HEK293T (cell line): ENCODE measurements around the gene HOOK1.
"Not testable (repeated sequence)": the region's sequence is repeated elsewhere in the genome, so short reads cannot be mapped to it uniquely, and the experiment has no call there.

Experiments used
- CTCF ChIA-PET: fragments of 350-600 bp; formaldehyde crosslinking; extraction: SDS; loops from one replicate; lab custom pipeline; 2021; ENCODE audit warnings: antibody characterized with exemption, inconsistent platforms; lab: Yijun Ruan, JAX
- POLR2A ChIA-PET: fragments of 350-600 bp; formaldehyde crosslinking; extraction: SDS; loops from one replicate; lab custom pipeline; 2020; ENCODE audit warnings: antibody characterized with exemption, inconsistent platforms; lab: Yijun Ruan, JAX
- DNase-seq: peaks from one replicate; pipeline ENCODE4 v3.0.0; 2012; ENCODE audit warnings: mixed read lengths; ENCODE audit errors: extremely low spot score
- ARNT ChIP-seq: fragments of 450-650 bp; IDR thresholded peaks from 2 replicates; pipeline ENCODE4 v1.6.1; 2017; ENCODE audit warnings: mild to moderate bottlenecking
- BHLHE40 ChIP-seq: fragments of 450-650 bp; IDR thresholded peaks from 2 replicates; pipeline ENCODE4 v1.6.1; 2016; ENCODE audit warnings: mild to moderate bottlenecking, moderate library complexity, borderline replicate concordance
- CTBP1 ChIP-seq: fragments of 450-650 bp; IDR thresholded peaks from 2 replicates; pipeline ENCODE4 v1.6.1; 2016; ENCODE audit warnings: borderline replicate concordance
- ELF4 ChIP-seq: fragments of 450-650 bp; IDR thresholded peaks from 2 replicates; pipeline ENCODE4 v1.6.1; 2017; ENCODE audit warnings: antibody characterized with exemption
- FOXA1 ChIP-seq: fragments of 450-650 bp; IDR thresholded peaks from 2 replicates; pipeline ENCODE4 v1.6.1; 2016; ENCODE audit warnings: mild to moderate bottlenecking
- FOXK2 ChIP-seq: fragments of 450-650 bp; IDR thresholded peaks from 2 replicates; pipeline ENCODE4 v1.6.1; 2016; ENCODE audit warnings: mild to moderate bottlenecking
- FOXM1 ChIP-seq: fragments of 450-650 bp; IDR thresholded peaks from 2 replicates; pipeline ENCODE4 v1.6.1; 2017; ENCODE audit warnings: mild to moderate bottlenecking, borderline replicate concordance
- HDGF ChIP-seq: fragments of 450-650 bp; IDR thresholded peaks from 2 replicates; pipeline ENCODE4 v1.6.1; 2017; ENCODE audit warnings: antibody characterized with exemption, borderline replicate concordance
- L3MBTL2 ChIP-seq: fragments of 450-650 bp; conservative IDR thresholded peaks from 2 replicates; pipeline ENCODE4 v1.6.1; 2016; ENCODE audit warnings: mild to moderate bottlenecking
- LEF1 ChIP-seq: fragments of 450-650 bp; IDR thresholded peaks from 2 replicates; pipeline ENCODE4 v1.6.1; 2017; ENCODE audit warnings: mild to moderate bottlenecking, borderline replicate concordance
- NFRKB ChIP-seq: fragments of 450-650 bp; IDR thresholded peaks from 2 replicates; pipeline ENCODE4 v1.6.1; 2016; ENCODE audit warnings: mild to moderate bottlenecking, moderate library complexity
- PKNOX1 ChIP-seq: fragments of 450-650 bp; IDR thresholded peaks from 2 replicates; pipeline ENCODE4 v1.6.1; 2016
- SP1 ChIP-seq: fragments of 450-650 bp; IDR thresholded peaks from 2 replicates; pipeline ENCODE4 v1.6.1; 2017
- SUZ12 ChIP-seq: fragments of 450-650 bp; IDR thresholded peaks from 2 replicates; pipeline ENCODE4 v1.6.1; 2016; ENCODE audit warnings: mild to moderate bottlenecking
- TARDBP ChIP-seq: fragments of 450-650 bp; IDR thresholded peaks from 2 replicates; pipeline ENCODE4 v1.6.1; 2016
- ZNF384 ChIP-seq: fragments of 450-650 bp; IDR thresholded peaks from 2 replicates; pipeline ENCODE4 v1.6.1; 2016

HOOK1 gene

GRCh38 chr1:59828160-59828559 lies 13.4 kb downstream of the HOOK1 start:
- no peak for DNase-seq
- POLR2A ChIA-PET, result interaction anchor here (1.5 kb wide), 1 partner anchor 14 kb away, joined by 5 read pairs; the partner anchor contains the start of gene HOOK1
- CTCF ChIA-PET, result no interaction called here
- no peak for TF ChIP-seq FOXM1
- no peak for TF ChIP-seq TARDBP
- TF ChIP-seq BHLHE40, result no peak

DNA sequence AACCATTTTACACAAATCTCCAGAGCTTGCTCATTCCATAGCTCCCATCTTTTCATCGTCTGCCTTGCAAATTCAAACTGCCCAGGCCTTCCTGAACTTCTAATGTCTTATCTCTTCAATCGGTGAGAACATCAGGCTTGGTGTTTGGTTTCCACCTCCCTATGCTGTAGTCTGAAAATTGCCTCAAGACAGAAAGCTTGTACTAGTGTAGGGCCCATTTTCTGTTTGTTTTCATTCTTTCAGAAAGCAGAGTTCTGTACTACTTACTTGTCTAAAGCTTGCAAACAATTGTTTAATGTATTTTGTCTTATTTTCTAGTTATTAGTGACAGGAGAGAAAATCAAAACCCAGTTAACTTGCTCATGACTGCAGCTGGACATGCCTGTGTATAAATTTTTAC lies 16.8 kb downstream of the HOOK1 start:
- TF ChIP-seq SP1 (no peak), HDGF (no peak), ZNF384 (no peak), SUZ12 (no peak), PKNOX1 (no peak), CTBP1 (no peak), BHLHE40 (no peak), L3MBTL2 (no peak), ARNT (no peak), TARDBP (no peak), FOXA1 (no peak), NFRKB (no peak)
- peak; percentile 54 for DNase-seq
- ChIA-PET POLR2A (interaction anchor here (1.3 kb wide), 1 partner anchor 17 kb away, joined by 9 read pairs; the partner anchor contains the start of gene HOOK1), CTCF (interaction anchor here (1.9 kb wide), 1 partner anchor 11 kb away, joined by 6 read pairs; no protein-coding TSS in a partner anchor)

GRCh38 chr1:59833022-59833421 lies 18.3 kb downstream of the HOOK1 start:
- ChIA-PET POLR2A (no interaction called here), CTCF (no interaction called here)
- TF ChIP-seq SP1 (no peak), SUZ12 (no peak), FOXA1 (no peak), LEF1 (no peak), HDGF (no peak), CTBP1 (no peak), FOXM1 (no peak), FOXK2 (no peak), ARNT (no peak), L3MBTL2 (no peak), ELF4 (no peak), PKNOX1 (no peak)
- no peak for DNase-seq

GRCh38 chr1:59833991-59834390 lies 19.2 kb downstream of the HOOK1 start:
- ChIA-PET CTCF (no interaction called here), POLR2A (no interaction called here)
- no peak for DNase-seq
- TF ChIP-seq FOXA1 (no peak), CTBP1 (no peak), FOXM1 (no peak), HDGF (no peak), PKNOX1 (no peak), ZNF384 (no peak), SP1 (no peak), NFRKB (no peak), LEF1 (no peak), L3MBTL2 (no peak), BHLHE40 (no peak), ARNT (no peak)

- DNase-seq, POLR2A ChIA-PET, CTCF ChIA-PET: not testable (repeated sequence)
Observed at GRCh38 chr1:59837857-59838256, 23.1 kb downstream of the HOOK1 start.

DNA sequence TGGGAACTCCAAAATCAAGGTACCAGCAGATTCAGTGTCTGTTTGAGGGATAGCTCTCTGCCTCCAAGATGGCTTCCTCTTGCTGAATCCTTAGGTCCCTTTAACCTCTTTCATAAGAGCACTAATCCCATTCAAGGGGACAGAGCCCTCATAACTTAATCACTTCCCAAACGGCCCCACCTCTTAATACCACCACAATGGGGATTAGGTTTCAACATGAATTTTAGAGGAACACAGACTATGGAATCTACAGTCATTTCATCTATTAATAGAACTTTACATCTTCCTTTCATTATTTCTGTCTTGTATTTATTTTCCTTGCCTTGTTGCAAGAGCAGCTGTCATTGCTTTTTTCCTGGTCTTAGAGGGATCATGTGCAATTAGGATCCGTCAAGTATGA lies 30.3 kb downstream of the HOOK1 start:
- CTCF ChIA-PET, result no interaction called here
- POLR2A ChIA-PET, result no interaction called here
- no peak for TF ChIP-seq ELF4
- no peak for TF ChIP-seq ARNT
- no peak for TF ChIP-seq L3MBTL2
- no peak for TF ChIP-seq PKNOX1
- no peak for TF ChIP-seq FOXM1
- no peak for TF ChIP-seq TARDBP
- no peak for TF ChIP-seq HDGF
- no peak for TF ChIP-seq SP1
- no peak for TF ChIP-seq FOXA1
- no peak for TF ChIP-seq BHLHE40
- no peak for TF ChIP-seq FOXK2
- TF ChIP-seq CTBP1, result no peak
- no peak for TF ChIP-seq NFRKB
- TF ChIP-seq ZNF384, result no peak
- no peak for TF ChIP-seq SUZ12
- no peak for TF ChIP-seq LEF1
- no peak for DNase-seq
